ENCODE data around the gene SMIM38.

DNA sequence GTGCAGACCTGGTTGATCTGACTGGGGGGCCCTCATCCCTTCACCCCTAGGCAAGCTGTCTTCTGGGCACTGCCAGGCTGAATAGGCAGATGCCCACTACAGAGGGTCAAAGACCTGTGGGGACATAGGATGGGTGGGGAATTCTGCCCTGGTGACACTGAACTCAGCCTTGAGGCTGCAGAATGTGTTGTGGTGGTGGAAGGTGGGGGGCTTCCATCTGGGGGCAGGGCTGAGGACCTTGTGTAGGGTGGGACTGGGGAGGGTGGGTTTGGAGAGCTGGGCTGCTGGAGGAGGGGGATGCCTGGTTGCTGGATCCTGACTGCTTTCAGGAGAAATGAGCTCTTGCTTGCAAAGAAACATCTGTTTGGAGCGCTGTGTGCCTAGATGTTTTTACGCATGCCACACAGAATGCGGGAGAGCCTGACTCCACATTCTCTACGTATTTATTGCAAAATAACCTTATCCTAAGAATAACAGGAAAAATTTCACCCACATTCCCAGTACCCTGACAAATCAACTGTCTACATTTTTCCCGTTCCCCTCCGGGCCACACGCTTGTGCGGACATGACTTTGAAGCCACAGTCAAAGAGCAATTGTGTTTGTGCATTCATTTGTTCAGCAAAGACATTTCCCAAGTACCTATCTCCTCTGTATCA, 18.3 kb downstream of the SMIM38 start:
- TF ChIP-seq, protein P1, sequence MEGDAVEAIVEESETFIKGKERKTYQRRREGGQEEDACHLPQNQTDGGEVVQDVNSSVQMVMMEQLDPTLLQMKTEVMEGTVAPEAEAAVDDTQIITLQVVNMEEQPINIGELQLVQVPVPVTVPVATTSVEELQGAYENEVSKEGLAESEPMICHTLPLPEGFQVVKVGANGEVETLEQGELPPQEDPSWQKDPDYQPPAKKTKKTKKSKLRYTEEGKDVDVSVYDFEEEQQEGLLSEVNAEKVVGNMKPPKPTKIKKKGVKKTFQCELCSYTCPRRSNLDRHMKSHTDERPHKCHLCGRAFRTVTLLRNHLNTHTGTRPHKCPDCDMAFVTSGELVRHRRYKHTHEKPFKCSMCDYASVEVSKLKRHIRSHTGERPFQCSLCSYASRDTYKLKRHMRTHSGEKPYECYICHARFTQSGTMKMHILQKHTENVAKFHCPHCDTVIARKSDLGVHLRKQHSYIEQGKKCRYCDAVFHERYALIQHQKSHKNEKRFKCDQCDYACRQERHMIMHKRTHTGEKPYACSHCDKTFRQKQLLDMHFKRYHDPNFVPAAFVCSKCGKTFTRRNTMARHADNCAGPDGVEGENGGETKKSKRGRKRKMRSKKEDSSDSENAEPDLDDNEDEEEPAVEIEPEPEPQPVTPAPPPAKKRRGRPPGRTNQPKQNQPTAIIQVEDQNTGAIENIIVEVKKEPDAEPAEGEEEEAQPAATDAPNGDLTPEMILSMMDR (IDR thresholded peaks at IDR 0.05): no peak
- no peak for TF ChIP-seq POLR2A (IDR thresholded peaks at IDR 0.05)
- TF ChIP-seq EP300 (IDR thresholded peaks at IDR 0.05): no peak
- TF ChIP-seq POLR2AphosphoS5 (IDR thresholded peaks at IDR 0.05): no peak
